ENCODE measurements around the gene NSG2. TPM values are rescaled to one million over a fixed set of nuclear protein-coding genes. Genes with fewer than 3 reads are reported as not detected.
"Not testable (repeated sequence)": the region's sequence is repeated elsewhere in the genome, so short reads cannot be mapped to it uniquely, and the experiment has no call there.

NSG2 gene
- total RNA-seq, 2 experiments from 2014 or later: not detected

- no peaks in the 10 kb centered on the region for H3K27me3 Mint-ChIP-seq
- H3K9me3 Mint-ChIP-seq: no peaks in the 10 kb centered on the region
- H3K36me3 Mint-ChIP-seq (ENCODE audit: low read depth): no peaks in the 10 kb centered on the region
- DNase-seq: no peak
- no peaks in the 10 kb centered on the region for H3K4me1 Mint-ChIP-seq
- no peak overlapping the region for H3K27ac Mint-ChIP-seq
- ChIA-PET POLR2A (no interaction called here), CTCF (no interaction called here)
- H3K4me3 Mint-ChIP-seq: no peak overlapping the region
Measured at GRCh38 chr5:174134545-174134944, 89.0 kb downstream of the NSG2 start.

- Mint-ChIP-seq H3K27ac (no peak overlapping the region), H3K27me3 (no peaks in the 10 kb centered on the region), H3K4me1 (no peaks in the 10 kb centered on the region), H3K9me3 (no peaks in the 10 kb centered on the region), H3K4me3 (no peak overlapping the region), H3K36me3 (ENCODE audit: low read depth) (no peaks in the 10 kb centered on the region)
- ChIA-PET POLR2A (no interaction called here), CTCF (interaction anchor here (0.6 kb wide), 1 partner anchor 23 kb away, joined by 3 read pairs; no protein-coding TSS in a partner anchor)
- DNase-seq: no peak
Measured at GRCh38 chr5:174139623-174140022, 94.1 kb downstream of the NSG2 start.

GRCh38 chr5:174140452-174141020 is 95.0 kb downstream of the NSG2 start:
- H3K27ac Mint-ChIP-seq: no peak overlapping the region
- CTCF ChIA-PET: no interaction called here
- no peak for DNase-seq
- POLR2A ChIA-PET: no interaction called here
- H3K27me3 Mint-ChIP-seq: no peaks in the 10 kb centered on the region
- no peaks in the 10 kb centered on the region for H3K36me3 Mint-ChIP-seq (ENCODE audit: low read depth)
- H3K4me1 Mint-ChIP-seq: no peaks in the 10 kb centered on the region
- no peaks in the 10 kb centered on the region for H3K9me3 Mint-ChIP-seq
- no peak overlapping the region for H3K4me3 Mint-ChIP-seq

GRCh38 chr5:174141398-174141797 is 95.9 kb downstream of the NSG2 start:
- CTCF ChIA-PET: no interaction called here
- no peaks in the 10 kb centered on the region for H3K27me3 Mint-ChIP-seq
- no peaks in the 10 kb centered on the region for H3K9me3 Mint-ChIP-seq

GRCh38 chr5:174145091-174145490 is 99.6 kb downstream of the NSG2 start:
- Mint-ChIP-seq H3K4me3 (no peak overlapping the region), H3K27me3 (no peaks in the 10 kb centered on the region), H3K27ac (no peak overlapping the region), H3K9me3 (no peaks in the 10 kb centered on the region), H3K4me1 (no peaks in the 10 kb centered on the region), H3K36me3 (ENCODE audit: low read depth) (no peaks in the 10 kb centered on the region)
- ChIA-PET POLR2A (no interaction called here), CTCF (no interaction called here)
- DNase-seq: no peak

More at GRCh38 chr5:174141398-174141797, 95.9 kb downstream of the NSG2 start:
- no peaks in the 10 kb centered on the region for H3K36me3 Mint-ChIP-seq (ENCODE audit: low read depth)
- POLR2A ChIA-PET: no interaction called here
- H3K27ac Mint-ChIP-seq: no peak overlapping the region
- H3K4me3 Mint-ChIP-seq: no peak overlapping the region
- no peak for DNase-seq
- no peaks in the 10 kb centered on the region for H3K4me1 Mint-ChIP-seq

- no peak overlapping the region for H3K4me3 Mint-ChIP-seq
- ChIA-PET CTCF (no interaction called here), POLR2A (no interaction called here)
- H3K4me1 Mint-ChIP-seq: no peaks in the 10 kb centered on the region
- no peaks in the 10 kb centered on the region for H3K27me3 Mint-ChIP-seq
- no peak overlapping the region for H3K27ac Mint-ChIP-seq
- no peaks in the 10 kb centered on the region for H3K9me3 Mint-ChIP-seq
- DNase-seq: no peak
- H3K36me3 Mint-ChIP-seq (ENCODE audit: low read depth): no peaks in the 10 kb centered on the region
Measured at GRCh38 chr5:174145821-174146220, 100.3 kb downstream of the NSG2 start.

GRCh38 chr5:174146556-174146955 is 101.0 kb downstream of the NSG2 start:
- no peak overlapping the region for H3K4me3 Mint-ChIP-seq
- no peaks in the 10 kb centered on the region for H3K36me3 Mint-ChIP-seq (ENCODE audit: low read depth)
- no peak overlapping the region for H3K27ac Mint-ChIP-seq
- H3K9me3 Mint-ChIP-seq: no peaks in the 10 kb centered on the region
- no peaks in the 10 kb centered on the region for H3K4me1 Mint-ChIP-seq
- POLR2A ChIA-PET: no interaction called here
- CTCF ChIA-PET: no interaction called here
- DNase-seq: no peak
- no peaks in the 10 kb centered on the region for H3K27me3 Mint-ChIP-seq

- DNase-seq; H3K36me3 Mint-ChIP-seq (ENCODE audit: low read depth); H3K27ac Mint-ChIP-seq; H3K4me1 Mint-ChIP-seq; POLR2A ChIA-PET; CTCF ChIA-PET; H3K9me3 Mint-ChIP-seq; H3K4me3 Mint-ChIP-seq; H3K27me3 Mint-ChIP-seq: not testable (repeated sequence)
Measured at GRCh38 chr5:174147012-174147411, 101.5 kb downstream of the NSG2 start.

- H3K4me1 Mint-ChIP-seq: no peaks in the 10 kb centered on the region
- no peak overlapping the region for H3K4me3 Mint-ChIP-seq
- H3K27ac Mint-ChIP-seq: no peak overlapping the region
- ChIA-PET POLR2A (no interaction called here), CTCF (no interaction called here)
- H3K36me3 Mint-ChIP-seq (ENCODE audit: low read depth): no peaks in the 10 kb centered on the region
- no peaks in the 10 kb centered on the region for H3K27me3 Mint-ChIP-seq
- DNase-seq: no peak
- H3K9me3 Mint-ChIP-seq: no peaks in the 10 kb centered on the region
Measured at GRCh38 chr5:174147551-174147950, 102.0 kb downstream of the NSG2 start.

- Mint-ChIP-seq H3K27me3 (no peaks in the 10 kb centered on the region), H3K36me3 (ENCODE audit: low read depth) (no peaks in the 10 kb centered on the region), H3K4me3 (no peak overlapping the region), H3K9me3 (no peaks in the 10 kb centered on the region), H3K27ac (no peak overlapping the region), H3K4me1 (no peaks in the 10 kb centered on the region)
- DNase-seq: no peak
- ChIA-PET CTCF (no interaction called here), POLR2A (no interaction called here)
Measured at GRCh38 chr5:174148721-174149120, 103.2 kb downstream of the NSG2 start.

- Mint-ChIP-seq H3K9me3 (no peaks in the 10 kb centered on the region), H3K27me3 (no peaks in the 10 kb centered on the region), H3K4me3 (no peak overlapping the region), H3K27ac (no peak overlapping the region), H3K36me3 (ENCODE audit: low read depth) (no peaks in the 10 kb centered on the region), H3K4me1 (no peaks in the 10 kb centered on the region)
- POLR2A ChIA-PET: no interaction called here
- no peak for DNase-seq
- CTCF ChIA-PET: no interaction called here
Measured at GRCh38 chr5:174149426-174149825, 103.9 kb downstream of the NSG2 start.

- H3K27ac Mint-ChIP-seq: no peak overlapping the region
- no peak overlapping the region for H3K4me3 Mint-ChIP-seq
- H3K36me3 Mint-ChIP-seq (ENCODE audit: low read depth): no peaks in the 10 kb centered on the region
- no peaks in the 10 kb centered on the region for H3K4me1 Mint-ChIP-seq
- no peak for DNase-seq
- H3K9me3 Mint-ChIP-seq: peaks cover 4% of the 10 kb centered on the region
- peaks cover 2% of the 10 kb centered on the region for H3K27me3 Mint-ChIP-seq
- ChIA-PET CTCF (interaction anchor here (0.6 kb wide), 1 partner anchor 177 kb away, joined by 3 read pairs; no protein-coding TSS in a partner anchor), POLR2A (no interaction called here)
Measured at GRCh38 chr5:174149989-174150388, 104.5 kb downstream of the NSG2 start.

- ChIA-PET CTCF (interaction anchor here (0.8 kb wide), 1 partner anchor 13 kb away, joined by 3 read pairs; no protein-coding TSS in a partner anchor), POLR2A (no interaction called here)
- H3K27me3 Mint-ChIP-seq: peaks cover 2% of the 10 kb centered on the region
Measured at GRCh38 chr5:174151599-174152181, 106.2 kb downstream of the NSG2 start.

GRCh38 chr5:174154559-174154958 is 109.1 kb downstream of the NSG2 start:
- DNase-seq: no peak
- no peaks in the 10 kb centered on the region for H3K4me1 Mint-ChIP-seq
- ChIA-PET CTCF (no interaction called here), POLR2A (no interaction called here)
- H3K27me3 Mint-ChIP-seq: peaks cover 2% of the 10 kb centered on the region
- no peak overlapping the region for H3K4me3 Mint-ChIP-seq
- H3K36me3 Mint-ChIP-seq (ENCODE audit: low read depth): no peaks in the 10 kb centered on the region
- peaks cover 4% of the 10 kb centered on the region for H3K9me3 Mint-ChIP-seq
- no peak overlapping the region for H3K27ac Mint-ChIP-seq

More at GRCh38 chr5:174151599-174152181, 106.2 kb downstream of the NSG2 start:
- DNase-seq: no peak
- H3K27ac Mint-ChIP-seq: no peak overlapping the region
- peaks cover 4% of the 10 kb centered on the region for H3K9me3 Mint-ChIP-seq
- H3K4me3 Mint-ChIP-seq: no peak overlapping the region
- no peaks in the 10 kb centered on the region for H3K4me1 Mint-ChIP-seq
- H3K36me3 Mint-ChIP-seq (ENCODE audit: low read depth): no peaks in the 10 kb centered on the region

Measured in activated CD4-positive, alpha-beta T cell treated with anti-CD3 and anti-CD28 coated beads, Interleukin-2, amount 10 ng/mL, durations not matched to agents 7 days and 5 days (primary cell).